IMR-90 (cell line): Measurements from ENCODE around the gene ACACB.
"Not testable (repeated sequence)": the region's sequence is repeated elsewhere in the genome, so short reads cannot be mapped to it uniquely, and the experiment has no call there.

Experiments used
- BHLHE40 ChIP-seq: fragments of 150-350 bp; IDR thresholded peaks from 2 replicates; pipeline ENCODE4 v1.6.1; 2016; ENCODE audit warnings: mild to moderate bottlenecking, low read depth, low read length
- CEBPB ChIP-seq: IDR thresholded peaks from 2 replicates; pipeline ENCODE4 v1.6.1; 2012; ENCODE audit warnings: low read depth, low read length, improper control_type of control experiment
- FOS ChIP-seq: fragments of 150-350 bp; IDR thresholded peaks from 2 replicates; pipeline ENCODE4 v1.6.1; 2016; ENCODE audit warnings: low read depth, low read length
- MAFK ChIP-seq: IDR thresholded peaks from 2 replicates; pipeline ENCODE4 v1.6.1; 2012; ENCODE audit warnings: low read depth, low read length, improper control_type of control experiment
- NFE2L2 ChIP-seq: fragments of 150-350 bp; IDR thresholded peaks from 2 replicates; pipeline ENCODE4 v1.6.1; 2016; ENCODE audit warnings: low read depth, mild to moderate bottlenecking, low read length
- POLR2A ChIP-seq: IDR thresholded peaks from 2 replicates; pipeline ENCODE4 v1.6.1; 2012; ENCODE audit warnings: mild to moderate bottlenecking, low read depth, low read length
- RAD21 ChIP-seq: IDR thresholded peaks from 2 replicates; pipeline ENCODE4 v1.6.1; 2012; ENCODE audit warnings: low read length, improper control_type of control experiment
- RCOR1 ChIP-seq: IDR thresholded peaks from 2 replicates; pipeline ENCODE4 v1.6.1; 2012; ENCODE audit warnings: mild to moderate bottlenecking, low read length, improper control_type of control experiment; ENCODE audit not compliant: insufficient replicate concordance
- RFX5 ChIP-seq: IDR thresholded peaks from 2 replicates; pipeline ENCODE4 v1.8.0; 2012; ENCODE audit warnings: low read depth, mild to moderate bottlenecking, low read length, moderate library complexity
- SMC3 ChIP-seq: fragments of 150-350 bp; IDR thresholded peaks from 2 replicates; pipeline ENCODE4 v1.6.1; 2016; ENCODE audit warnings: low read depth, mild to moderate bottlenecking, antibody characterized with exemption, low read length, moderate library complexity
- USF2 ChIP-seq: fragments of 150-350 bp; IDR thresholded peaks from 2 replicates; pipeline ENCODE4 v1.6.1; 2017; ENCODE audit warnings: mild to moderate bottlenecking, antibody characterized with exemption, low read length, low read depth
- TF ChIP-seq, protein P1 (sequence below): conservative IDR thresholded peaks from 2 replicates; pipeline ENCODE4 v1.5.1; 2012; ENCODE audit warnings: mild to moderate bottlenecking, low read depth, low read length, improper control_type of control experiment

DNA sequence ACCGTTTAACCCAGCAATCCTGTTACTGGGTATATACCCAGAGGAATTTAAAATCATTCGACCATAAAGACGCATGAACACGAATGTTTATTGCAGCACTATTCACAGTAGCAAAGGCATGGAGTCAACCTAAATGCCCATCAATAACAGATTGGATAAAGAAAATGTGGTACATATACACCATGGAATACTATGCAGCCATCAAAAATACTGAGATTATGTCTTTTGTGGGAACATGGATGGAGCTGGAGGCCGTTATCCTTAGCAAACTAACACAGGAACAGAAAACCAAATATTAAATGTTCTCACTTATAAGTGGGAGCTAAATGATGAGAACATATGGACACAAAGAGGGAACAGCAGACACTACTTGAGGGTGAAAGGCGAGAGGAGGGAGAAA lies 56.4 kb downstream of the ACACB start:
- TF ChIP-seq RAD21, NFE2L2, SMC3, POLR2A, CEBPB, USF2, RCOR1, BHLHE40, RFX5, MAFK, FOS: not testable (repeated sequence)
- TF ChIP-seq, protein P1, sequence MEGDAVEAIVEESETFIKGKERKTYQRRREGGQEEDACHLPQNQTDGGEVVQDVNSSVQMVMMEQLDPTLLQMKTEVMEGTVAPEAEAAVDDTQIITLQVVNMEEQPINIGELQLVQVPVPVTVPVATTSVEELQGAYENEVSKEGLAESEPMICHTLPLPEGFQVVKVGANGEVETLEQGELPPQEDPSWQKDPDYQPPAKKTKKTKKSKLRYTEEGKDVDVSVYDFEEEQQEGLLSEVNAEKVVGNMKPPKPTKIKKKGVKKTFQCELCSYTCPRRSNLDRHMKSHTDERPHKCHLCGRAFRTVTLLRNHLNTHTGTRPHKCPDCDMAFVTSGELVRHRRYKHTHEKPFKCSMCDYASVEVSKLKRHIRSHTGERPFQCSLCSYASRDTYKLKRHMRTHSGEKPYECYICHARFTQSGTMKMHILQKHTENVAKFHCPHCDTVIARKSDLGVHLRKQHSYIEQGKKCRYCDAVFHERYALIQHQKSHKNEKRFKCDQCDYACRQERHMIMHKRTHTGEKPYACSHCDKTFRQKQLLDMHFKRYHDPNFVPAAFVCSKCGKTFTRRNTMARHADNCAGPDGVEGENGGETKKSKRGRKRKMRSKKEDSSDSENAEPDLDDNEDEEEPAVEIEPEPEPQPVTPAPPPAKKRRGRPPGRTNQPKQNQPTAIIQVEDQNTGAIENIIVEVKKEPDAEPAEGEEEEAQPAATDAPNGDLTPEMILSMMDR: not testable (repeated sequence)
